WTC11 (cell line): ENCODE results near the gene OBSCN. TPM values are rescaled to one million over a fixed set of nuclear protein-coding genes. Genes with fewer than 3 reads are reported as not detected.

Experiments
- ATAC-seq: fragments of 200-7000 bp; cut with Tn5 transposase; 2 replicates; pipeline ENCODE4 v1.10.0; 2021; ENCODE audit warnings: mild to moderate bottlenecking, moderate library complexity
- CTCF ChIA-PET: fragments of 300-600 bp; sonication (Branson Sonifier 250); formaldehyde crosslinking; loops from one replicate; lab custom pipeline; 2021; ENCODE audit warnings: antibody characterized with exemption; lab: Charles Lee
- POLR2A ChIA-PET: fragments of 350-600 bp; sonication (Branson Sonifier 250); formaldehyde crosslinking; loops from one replicate; lab custom pipeline; 2021; ENCODE audit warnings: antibody characterized with exemption; lab: Charles Lee
- DNase-seq: peaks from one replicate; pipeline ENCODE4 v3.0.0; 2021; ENCODE audit warnings: low spot score
- H3K27ac Mint-ChIP-seq: 2 replicates; pipeline ENCODE4 v1.8.0; 2021; ENCODE audit warnings: mixed read lengths
- H3K27me3 Mint-ChIP-seq: 2 replicates; pipeline ENCODE4 v1.8.0; 2021; ENCODE audit warnings: low read depth, mild to moderate bottlenecking, moderate library complexity, mixed read lengths
- H3K36me3 Mint-ChIP-seq: 2 replicates; pipeline ENCODE4 v1.8.0; 2021; ENCODE audit warnings: mixed read lengths
- H3K4me1 Mint-ChIP-seq: 2 replicates; pipeline ENCODE4 v1.8.0; 2022; ENCODE audit warnings: mixed read lengths
- H3K4me3 Mint-ChIP-seq: 2 replicates; pipeline ENCODE4 v1.8.0; 2021; ENCODE audit warnings: mild to moderate bottlenecking, moderate library complexity, mixed read lengths
- H3K9me3 Mint-ChIP-seq: 2 replicates; pipeline ENCODE4 v1.8.0; 2021; ENCODE audit warnings: mixed read lengths
- CREM ChIP-seq: sonication (generic); formaldehyde crosslinking; IDR thresholded peaks from 2 replicates; pipeline ENCODE4 v1.8.1; 2022; ENCODE audit warnings: mild to moderate bottlenecking, missing genetic modification reagents, moderate library complexity
- FOXP1 ChIP-seq: sonication (generic); formaldehyde crosslinking; IDR thresholded peaks from 2 replicates; pipeline ENCODE4 v1.8.0; 2022; ENCODE audit warnings: missing genetic modification reagents, mild to moderate bottlenecking, moderate library complexity, borderline replicate concordance
- GTF2I ChIP-seq: fragments of 250-450 bp; sonication (Bioruptor Pico); conservative IDR thresholded peaks from 2 replicates; pipeline ENCODE4 v1.4.0; 2021; ENCODE audit warnings: mild to moderate bottlenecking
- MXD4 ChIP-seq: fragments of 250-450 bp; sonication (Bioruptor Pico); IDR thresholded peaks from 2 replicates; pipeline ENCODE4 v1.8.0; 2021; ENCODE audit warnings: mild to moderate bottlenecking, moderate library complexity, borderline replicate concordance
- PRRX2 ChIP-seq: fragments of 250-450 bp; sonication (Bioruptor Pico); IDR thresholded peaks from 2 replicates; pipeline ENCODE4 v1.8.0; 2021; ENCODE audit warnings: mild to moderate bottlenecking
- SP1 ChIP-seq: sonication (generic); formaldehyde crosslinking; conservative IDR thresholded peaks from 2 replicates; pipeline ENCODE4 v1.8.1; 2022; ENCODE audit warnings: missing genetic modification reagents
- USF2 ChIP-seq: sonication (generic); formaldehyde crosslinking; IDR thresholded peaks from 2 replicates; pipeline ENCODE4 v1.8.1; 2023; ENCODE audit warnings: mild to moderate bottlenecking, missing genetic modification reagents, moderate library complexity
- ZBTB21 ChIP-seq: sonication (generic); formaldehyde crosslinking; IDR thresholded peaks from 2 replicates; pipeline ENCODE4 v1.8.1; 2023; ENCODE audit warnings: mild to moderate bottlenecking, missing genetic modification reagents, borderline replicate concordance
- ZNF317 ChIP-seq: sonication (generic); formaldehyde crosslinking; IDR thresholded peaks from 2 replicates; pipeline ENCODE4 v1.8.1; 2023; ENCODE audit warnings: low read depth, mild to moderate bottlenecking, moderate library complexity, missing genetic modification reagents, borderline replicate concordance
- ZNF532 ChIP-seq: fragments of 250-450 bp; sonication (Bioruptor Pico); IDR thresholded peaks from 2 replicates; pipeline ENCODE4 v1.9.0; 2021; ENCODE audit warnings: mild to moderate bottlenecking, borderline replicate concordance
- total RNA-seq: library from RNA; stranded (reverse); gene quantifications from 3 replicates; pipeline ENCODE4 v1.2.3, GENCODE V29; 2021
- TF ChIP-seq, protein P1 (sequence below): fragments of 250-450 bp; sonication (Bioruptor Pico); IDR thresholded peaks from 2 replicates; pipeline ENCODE4 v1.9.0; 2021; ENCODE audit warnings: mild to moderate bottlenecking
- TF ChIP-seq, protein P2 (sequence below): sonication (generic); formaldehyde crosslinking; IDR thresholded peaks from 2 replicates; pipeline ENCODE4 v1.8.1; 2023; ENCODE audit warnings: mild to moderate bottlenecking, missing genetic modification reagents
- TF ChIP-seq, protein P3 (sequence below): sonication (generic); formaldehyde crosslinking; IDR thresholded peaks from 2 replicates; pipeline ENCODE4 v1.8.1; 2022; ENCODE audit warnings: low read depth, mild to moderate bottlenecking, moderate library complexity, missing genetic modification reagents, borderline replicate concordance
- TF ChIP-seq, protein P4 (sequence below): sonication (generic); formaldehyde crosslinking; IDR thresholded peaks from 2 replicates; pipeline ENCODE4 v1.8.1; 2022; ENCODE audit warnings: mild to moderate bottlenecking, moderate library complexity, missing genetic modification reagents
- TF ChIP-seq, protein P5 (sequence below): sonication (generic); formaldehyde crosslinking; IDR thresholded peaks from 2 replicates; pipeline ENCODE4 v1.8.0; 2023; ENCODE audit warnings: mild to moderate bottlenecking, missing genetic modification reagents

OBSCN gene
- total RNA-seq, 1 experiment from 2014 or later = 38.8 TPM

DNA sequence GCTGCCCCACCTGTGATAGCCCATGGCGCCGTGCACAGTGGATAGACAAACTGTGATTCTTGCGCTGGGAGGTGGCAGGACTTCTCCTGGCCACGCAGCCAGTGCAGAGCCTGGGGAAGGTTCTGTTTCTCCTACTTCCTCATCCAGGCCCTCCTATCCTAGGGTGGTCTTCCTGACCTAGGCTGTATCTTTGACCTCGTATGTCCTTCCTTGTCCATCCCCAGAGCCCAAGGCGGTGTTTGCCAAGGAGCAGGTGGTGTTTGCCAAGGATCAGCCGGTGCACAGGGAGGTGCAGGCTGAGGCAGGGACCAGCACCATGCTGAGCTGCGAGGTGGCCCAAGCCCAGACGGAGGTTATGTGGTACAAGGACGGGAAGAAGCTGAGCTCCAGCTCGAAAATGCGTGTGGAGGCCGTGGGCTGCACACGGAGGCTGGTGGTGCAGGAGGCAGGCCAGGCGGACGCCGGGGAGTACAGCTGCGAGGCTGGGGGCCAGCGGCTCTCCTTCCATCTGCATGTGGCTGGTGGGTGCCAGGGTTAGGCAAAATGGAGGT lies 63.9 kb downstream of the OBSCN start (continued):
- TF ChIP-seq, protein P1, sequence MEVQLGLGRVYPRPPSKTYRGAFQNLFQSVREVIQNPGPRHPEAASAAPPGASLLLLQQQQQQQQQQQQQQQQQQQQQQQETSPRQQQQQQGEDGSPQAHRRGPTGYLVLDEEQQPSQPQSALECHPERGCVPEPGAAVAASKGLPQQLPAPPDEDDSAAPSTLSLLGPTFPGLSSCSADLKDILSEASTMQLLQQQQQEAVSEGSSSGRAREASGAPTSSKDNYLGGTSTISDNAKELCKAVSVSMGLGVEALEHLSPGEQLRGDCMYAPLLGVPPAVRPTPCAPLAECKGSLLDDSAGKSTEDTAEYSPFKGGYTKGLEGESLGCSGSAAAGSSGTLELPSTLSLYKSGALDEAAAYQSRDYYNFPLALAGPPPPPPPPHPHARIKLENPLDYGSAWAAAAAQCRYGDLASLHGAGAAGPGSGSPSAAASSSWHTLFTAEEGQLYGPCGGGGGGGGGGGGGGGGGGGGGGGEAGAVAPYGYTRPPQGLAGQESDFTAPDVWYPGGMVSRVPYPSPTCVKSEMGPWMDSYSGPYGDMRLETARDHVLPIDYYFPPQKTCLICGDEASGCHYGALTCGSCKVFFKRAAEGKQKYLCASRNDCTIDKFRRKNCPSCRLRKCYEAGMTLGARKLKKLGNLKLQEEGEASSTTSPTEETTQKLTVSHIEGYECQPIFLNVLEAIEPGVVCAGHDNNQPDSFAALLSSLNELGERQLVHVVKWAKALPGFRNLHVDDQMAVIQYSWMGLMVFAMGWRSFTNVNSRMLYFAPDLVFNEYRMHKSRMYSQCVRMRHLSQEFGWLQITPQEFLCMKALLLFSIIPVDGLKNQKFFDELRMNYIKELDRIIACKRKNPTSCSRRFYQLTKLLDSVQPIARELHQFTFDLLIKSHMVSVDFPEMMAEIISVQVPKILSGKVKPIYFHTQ (CRISPR knock-in tag) = no peak
- TF ChIP-seq MXD4 (CRISPR knock-in tag) = no peak
- TF ChIP-seq FOXP1 = no peak
- TF ChIP-seq USF2 (CRISPR knock-in tag) = no peak

DNA sequence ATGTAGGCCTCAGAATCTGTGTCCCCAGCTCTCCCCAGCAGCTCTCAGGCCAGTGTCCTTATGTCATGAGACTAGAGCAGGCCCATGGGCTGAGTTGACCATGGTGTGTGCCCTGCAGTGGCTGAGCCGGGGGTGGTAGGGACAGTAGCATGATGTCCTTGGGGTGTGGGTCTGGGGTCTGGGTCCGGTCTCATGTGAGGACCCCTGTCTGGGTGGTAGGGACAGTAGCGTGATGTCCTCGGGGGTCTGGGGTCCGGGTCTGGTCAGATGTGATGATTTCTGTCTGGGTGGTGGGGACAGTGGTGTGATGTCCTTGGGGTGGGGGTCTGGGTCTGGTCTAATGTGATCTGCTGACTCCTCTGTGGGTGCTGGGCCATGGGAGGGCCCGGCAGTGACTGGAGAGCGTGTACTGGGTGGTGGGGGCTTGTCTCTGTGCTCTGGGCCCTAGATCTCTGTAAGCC lies 64.5 kb downstream of the OBSCN start:
- Mint-ChIP-seq H3K4me1 (peaks cover 5% of the 10 kb centered on the region; the same call in 1 of the 2 replicates), H3K27me3 (peaks cover 9% of the 10 kb centered on the region), H3K36me3 (no peaks in the 10 kb centered on the region; the same call in 1 of the 2 replicates), H3K4me3 (no peak overlapping the region), H3K9me3 (no peaks in the 10 kb centered on the region), H3K27ac (no peak overlapping the region; the same call in 1 of the 2 replicates)
- CTCF ChIA-PET = interaction anchor here (0.9 kb wide), 1 partner anchor 59 kb away, joined by 5 read pairs; no protein-coding TSS in a partner anchor
- ATAC-seq (no peak), DNase-seq (no peak)
- POLR2A ChIA-PET = no interaction called here
- TF ChIP-seq PRRX2 (CRISPR knock-in tag) (no peak), GTF2I (no peak), ZNF317 (CRISPR knock-in tag) (no peak), CREM (no peak), FOXP1 (no peak), ZNF532 (no peak), ZBTB21 (CRISPR knock-in tag) (no peak), USF2 (CRISPR knock-in tag) (no peak), SP1 (CRISPR knock-in tag) (no peak)
- TF ChIP-seq, protein P2, sequence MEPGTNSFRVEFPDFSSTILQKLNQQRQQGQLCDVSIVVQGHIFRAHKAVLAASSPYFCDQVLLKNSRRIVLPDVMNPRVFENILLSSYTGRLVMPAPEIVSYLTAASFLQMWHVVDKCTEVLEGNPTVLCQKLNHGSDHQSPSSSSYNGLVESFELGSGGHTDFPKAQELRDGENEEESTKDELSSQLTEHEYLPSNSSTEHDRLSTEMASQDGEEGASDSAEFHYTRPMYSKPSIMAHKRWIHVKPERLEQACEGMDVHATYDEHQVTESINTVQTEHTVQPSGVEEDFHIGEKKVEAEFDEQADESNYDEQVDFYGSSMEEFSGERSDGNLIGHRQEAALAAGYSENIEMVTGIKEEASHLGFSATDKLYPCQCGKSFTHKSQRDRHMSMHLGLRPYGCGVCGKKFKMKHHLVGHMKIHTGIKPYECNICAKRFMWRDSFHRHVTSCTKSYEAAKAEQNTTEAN (CRISPR knock-in tag) = no peak
- TF ChIP-seq, protein P3, sequence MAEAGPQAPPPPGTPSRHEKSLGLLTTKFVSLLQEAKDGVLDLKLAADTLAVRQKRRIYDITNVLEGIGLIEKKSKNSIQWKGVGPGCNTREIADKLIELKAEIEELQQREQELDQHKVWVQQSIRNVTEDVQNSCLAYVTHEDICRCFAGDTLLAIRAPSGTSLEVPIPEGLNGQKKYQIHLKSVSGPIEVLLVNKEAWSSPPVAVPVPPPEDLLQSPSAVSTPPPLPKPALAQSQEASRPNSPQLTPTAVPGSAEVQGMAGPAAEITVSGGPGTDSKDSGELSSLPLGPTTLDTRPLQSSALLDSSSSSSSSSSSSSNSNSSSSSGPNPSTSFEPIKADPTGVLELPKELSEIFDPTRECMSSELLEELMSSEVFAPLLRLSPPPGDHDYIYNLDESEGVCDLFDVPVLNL (CRISPR knock-in tag) = no peak
- TF ChIP-seq, protein P4, sequence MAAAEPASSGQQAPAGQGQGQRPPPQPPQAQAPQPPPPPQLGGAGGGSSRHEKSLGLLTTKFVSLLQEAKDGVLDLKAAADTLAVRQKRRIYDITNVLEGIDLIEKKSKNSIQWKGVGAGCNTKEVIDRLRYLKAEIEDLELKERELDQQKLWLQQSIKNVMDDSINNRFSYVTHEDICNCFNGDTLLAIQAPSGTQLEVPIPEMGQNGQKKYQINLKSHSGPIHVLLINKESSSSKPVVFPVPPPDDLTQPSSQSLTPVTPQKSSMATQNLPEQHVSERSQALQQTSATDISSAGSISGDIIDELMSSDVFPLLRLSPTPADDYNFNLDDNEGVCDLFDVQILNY (CRISPR knock-in tag) = no peak
- TF ChIP-seq, protein P5, sequence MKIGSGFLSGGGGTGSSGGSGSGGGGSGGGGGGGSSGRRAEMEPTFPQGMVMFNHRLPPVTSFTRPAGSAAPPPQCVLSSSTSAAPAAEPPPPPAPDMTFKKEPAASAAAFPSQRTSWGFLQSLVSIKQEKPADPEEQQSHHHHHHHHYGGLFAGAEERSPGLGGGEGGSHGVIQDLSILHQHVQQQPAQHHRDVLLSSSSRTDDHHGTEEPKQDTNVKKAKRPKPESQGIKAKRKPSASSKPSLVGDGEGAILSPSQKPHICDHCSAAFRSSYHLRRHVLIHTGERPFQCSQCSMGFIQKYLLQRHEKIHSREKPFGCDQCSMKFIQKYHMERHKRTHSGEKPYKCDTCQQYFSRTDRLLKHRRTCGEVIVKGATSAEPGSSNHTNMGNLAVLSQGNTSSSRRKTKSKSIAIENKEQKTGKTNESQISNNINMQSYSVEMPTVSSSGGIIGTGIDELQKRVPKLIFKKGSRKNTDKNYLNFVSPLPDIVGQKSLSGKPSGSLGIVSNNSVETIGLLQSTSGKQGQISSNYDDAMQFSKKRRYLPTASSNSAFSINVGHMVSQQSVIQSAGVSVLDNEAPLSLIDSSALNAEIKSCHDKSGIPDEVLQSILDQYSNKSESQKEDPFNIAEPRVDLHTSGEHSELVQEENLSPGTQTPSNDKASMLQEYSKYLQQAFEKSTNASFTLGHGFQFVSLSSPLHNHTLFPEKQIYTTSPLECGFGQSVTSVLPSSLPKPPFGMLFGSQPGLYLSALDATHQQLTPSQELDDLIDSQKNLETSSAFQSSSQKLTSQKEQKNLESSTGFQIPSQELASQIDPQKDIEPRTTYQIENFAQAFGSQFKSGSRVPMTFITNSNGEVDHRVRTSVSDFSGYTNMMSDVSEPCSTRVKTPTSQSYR = no peak
